HEK293 (cell line): ENCODE measurements around the gene GMEB1.

Source experiments
- CTCF ChIA-PET: fragments of 350-600 bp; formaldehyde crosslinking; extraction: SDS; loops from one replicate; lab custom pipeline; 2021; ENCODE audit warnings: antibody characterized with exemption; lab: Yijun Ruan, JAX
- POLR2A ChIA-PET: fragments of 300-600 bp; formaldehyde crosslinking; extraction: SDS; loops from one replicate; lab custom pipeline; 2020; ENCODE audit warnings: antibody characterized with exemption, inconsistent platforms; lab: Yijun Ruan, JAX
- H3K27ac ChIP-seq: fragments of 200-500 bp; sonication (Bioruptor generic); 2 replicates; pipeline ENCODE4 v1.5.1; 2014; ENCODE audit warnings: low read depth, low read length, control low read depth, inconsistent platforms; ENCODE audit errors: extremely low read depth
- H3K36me3 ChIP-seq, 2 experiments: fragments of 200-500 bp in 1 of 2; sonication (Bioruptor generic) in 1 of 2; 1 replicate in 1 of 2; 2 replicates in 1 of 2; pipeline ENCODE4 v1.5.1; 2014 to 2017; ENCODE audit warnings: inconsistent platforms in 2 of 2, low read length in 2 of 2; ENCODE audit not compliant: control insufficient read depth in 2 of 2, insufficient read depth in 1 of 2
- H3K4me1 ChIP-seq: fragments of 200-500 bp; sonication (Bioruptor generic); 2 replicates; pipeline ENCODE4 v1.5.1; 2014; ENCODE audit warnings: mild to moderate bottlenecking, low read length, inconsistent platforms; ENCODE audit not compliant: control insufficient read depth, insufficient read depth
- H3K4me3 ChIP-seq: 2 replicates; pipeline ENCODE4 v1.5.1; 2011; ENCODE audit warnings: low read depth, mild to moderate bottlenecking, control low read depth, low read length, moderate library complexity
- H3K9me3 ChIP-seq: fragments of 200-500 bp; sonication (Bioruptor generic); 2 replicates; pipeline ENCODE4 v1.5.1; 2014; ENCODE audit warnings: low read depth, low read length, inconsistent platforms; ENCODE audit not compliant: control insufficient read depth, insufficient read depth
- ATF2 ChIP-seq: fragments of 450-650 bp; formaldehyde crosslinking; IDR thresholded peaks from 2 replicates; pipeline ENCODE4 v1.5.1; 2016; ENCODE audit warnings: missing biosample characterization, missing genetic modification characterization, low read depth
- KLF17 ChIP-seq: fragments of 450-650 bp; formaldehyde crosslinking; IDR thresholded peaks from 2 replicates; pipeline ENCODE4 v1.5.1; 2016; ENCODE audit warnings: missing biosample characterization, missing genetic modification characterization
- SCRT2 ChIP-seq: fragments of 450-650 bp; formaldehyde crosslinking; IDR thresholded peaks from 2 replicates; pipeline ENCODE4 v1.5.1; 2016; ENCODE audit warnings: missing biosample characterization, missing genetic modification characterization
- WT1 ChIP-seq: fragments of 450-650 bp; formaldehyde crosslinking; IDR thresholded peaks from 2 replicates; pipeline ENCODE4 v1.5.1; 2016; ENCODE audit warnings: missing biosample characterization, missing genetic modification characterization
- ZBTB11 ChIP-seq: fragments of 450-650 bp; formaldehyde crosslinking; conservative IDR thresholded peaks from 2 replicates; pipeline ENCODE4 v1.5.1; 2016; ENCODE audit warnings: low read depth, missing biosample characterization, missing genetic modification characterization
- ZFP37 ChIP-seq: fragments of 450-650 bp; formaldehyde crosslinking; IDR thresholded peaks from 2 replicates; pipeline ENCODE4 v1.5.1; 2016; ENCODE audit warnings: missing biosample characterization, missing genetic modification characterization
- ZNF223 ChIP-seq: fragments of 450-650 bp; formaldehyde crosslinking; IDR thresholded peaks from 2 replicates; pipeline ENCODE4 v1.5.1; 2016; ENCODE audit warnings: missing biosample characterization, missing genetic modification characterization
- ZNF266 ChIP-seq: fragments of 450-650 bp; formaldehyde crosslinking; IDR thresholded peaks from 2 replicates; pipeline ENCODE4 v1.5.1; 2016; ENCODE audit warnings: missing biosample characterization, missing genetic modification characterization, low read depth
- ZNF354C ChIP-seq: fragments of 450-650 bp; formaldehyde crosslinking; IDR thresholded peaks from 2 replicates; pipeline ENCODE4 v1.5.1; 2016; ENCODE audit warnings: missing biosample characterization, missing genetic modification characterization, low read depth, borderline replicate concordance
- ZNF366 ChIP-seq: fragments of 450-650 bp; formaldehyde crosslinking; conservative IDR thresholded peaks from 2 replicates; pipeline ENCODE4 v1.5.1; 2016; ENCODE audit warnings: missing biosample characterization, missing genetic modification characterization
- ZNF514 ChIP-seq: fragments of 450-650 bp; formaldehyde crosslinking; IDR thresholded peaks from 2 replicates; pipeline ENCODE4 v1.5.1; 2016; ENCODE audit warnings: missing biosample characterization, missing genetic modification characterization
- ZNF521 ChIP-seq: fragments of 450-650 bp; formaldehyde crosslinking; IDR thresholded peaks from 2 replicates; pipeline ENCODE4 v1.5.1; 2017; ENCODE audit warnings: missing biosample characterization, mild to moderate bottlenecking, missing genetic modification characterization
- ZNF549 ChIP-seq: fragments of 450-650 bp; IDR thresholded peaks from 2 replicates; pipeline ENCODE4 v1.5.1; 2018; ENCODE audit warnings: missing biosample characterization, missing genetic modification characterization, mild to moderate bottlenecking, inconsistent platforms, moderate library complexity
- ZNF560 ChIP-seq: fragments of 450-650 bp; formaldehyde crosslinking; IDR thresholded peaks from 2 replicates; pipeline ENCODE4 v1.5.1; 2017; ENCODE audit warnings: missing biosample characterization, missing genetic modification characterization, borderline replicate concordance
- ZNF561 ChIP-seq: fragments of 450-650 bp; IDR thresholded peaks from 2 replicates; pipeline ENCODE4 v1.5.1; 2018; ENCODE audit warnings: missing biosample characterization, missing genetic modification characterization, borderline replicate concordance
- ZNF639 ChIP-seq: fragments of 450-650 bp; formaldehyde crosslinking; IDR thresholded peaks from 2 replicates; pipeline ENCODE4 v1.5.1; 2016; ENCODE audit warnings: missing biosample characterization, missing genetic modification characterization
- ZNF707 ChIP-seq: fragments of 450-650 bp; formaldehyde crosslinking; IDR thresholded peaks from 2 replicates; pipeline ENCODE4 v1.5.1; 2016; ENCODE audit warnings: missing biosample characterization, missing genetic modification characterization
- TF ChIP-seq, protein P1 (sequence below): fragments of 450-650 bp; formaldehyde crosslinking; conservative IDR thresholded peaks from 2 replicates; pipeline ENCODE4 v1.5.1; 2016; ENCODE audit warnings: low read depth, missing biosample characterization, missing genetic modification characterization
- TF ChIP-seq, protein P2 (sequence below): fragments of 450-650 bp; formaldehyde crosslinking; IDR thresholded peaks from 2 replicates; pipeline ENCODE4 v1.5.1; 2017; ENCODE audit warnings: missing biosample characterization, missing genetic modification characterization
- TF ChIP-seq, protein P3 (sequence below): fragments of 450-650 bp; formaldehyde crosslinking; IDR thresholded peaks from 2 replicates; pipeline ENCODE4 v1.5.1; 2016; ENCODE audit warnings: missing biosample characterization, missing genetic modification characterization

Gene GMEB1

GRCh38 chr1:28691627-28692026 is 23.0 kb downstream of the GMEB1 start (continued):
- TF ChIP-seq, protein P1, sequence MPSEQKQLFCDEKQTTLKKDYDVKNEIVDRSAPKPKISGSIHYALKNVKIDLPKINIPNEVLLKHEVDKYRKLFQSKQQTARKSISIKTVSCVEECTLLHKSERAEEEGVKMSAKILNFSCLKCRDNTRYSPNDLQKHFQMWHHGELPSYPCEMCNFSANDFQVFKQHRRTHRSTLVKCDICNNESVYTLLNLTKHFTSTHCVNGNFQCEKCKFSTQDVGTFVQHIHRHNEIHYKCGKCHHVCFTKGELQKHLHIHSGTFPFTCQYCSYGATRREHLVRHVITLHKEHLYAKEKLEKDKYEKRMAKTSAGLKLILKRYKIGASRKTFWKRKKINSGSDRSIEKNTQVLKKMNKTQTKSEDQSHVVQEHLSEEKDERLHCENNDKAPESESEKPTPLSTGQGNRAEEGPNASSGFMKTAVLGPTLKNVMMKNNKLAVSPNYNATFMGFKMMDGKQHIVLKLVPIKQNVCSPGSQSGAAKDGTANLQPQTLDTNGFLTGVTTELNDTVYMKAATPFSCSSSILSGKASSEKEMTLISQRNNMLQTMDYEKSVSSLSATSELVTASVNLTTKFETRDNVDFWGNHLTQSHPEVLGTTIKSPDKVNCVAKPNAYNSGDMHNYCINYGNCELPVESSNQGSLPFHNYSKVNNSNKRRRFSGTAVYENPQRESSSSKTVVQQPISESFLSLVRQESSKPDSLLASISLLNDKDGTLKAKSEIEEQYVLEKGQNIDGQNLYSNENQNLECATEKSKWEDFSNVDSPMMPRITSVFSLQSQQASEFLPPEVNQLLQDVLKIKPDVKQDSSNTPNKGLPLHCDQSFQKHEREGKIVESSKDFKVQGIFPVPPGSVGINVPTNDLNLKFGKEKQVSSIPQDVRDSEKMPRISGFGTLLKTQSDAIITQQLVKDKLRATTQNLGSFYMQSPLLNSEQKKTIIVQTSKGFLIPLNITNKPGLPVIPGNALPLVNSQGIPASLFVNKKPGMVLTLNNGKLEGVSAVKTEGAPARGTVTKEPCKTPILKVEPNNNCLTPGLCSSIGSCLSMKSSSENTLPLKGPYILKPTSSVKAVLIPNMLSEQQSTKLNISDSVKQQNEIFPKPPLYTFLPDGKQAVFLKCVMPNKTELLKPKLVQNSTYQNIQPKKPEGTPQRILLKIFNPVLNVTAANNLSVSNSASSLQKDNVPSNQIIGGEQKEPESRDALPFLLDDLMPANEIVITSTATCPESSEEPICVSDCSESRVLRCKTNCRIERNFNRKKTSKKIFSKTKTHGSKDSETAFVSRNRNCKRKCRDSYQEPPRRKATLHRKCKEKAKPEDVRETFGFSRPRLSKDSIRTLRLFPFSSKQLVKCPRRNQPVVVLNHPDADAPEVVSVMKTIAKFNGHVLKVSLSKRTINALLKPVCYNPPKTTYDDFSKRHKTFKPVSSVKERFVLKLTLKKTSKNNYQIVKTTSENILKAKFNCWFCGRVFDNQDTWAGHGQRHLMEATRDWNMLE (tag by site-specific recombination): peak; percentile 95
- TF ChIP-seq ZNF266 (tag by site-specific recombination) (peak; percentile 63; the same call in 1 of the 2 replicates), ZNF639 (0 out of 2 replicates have a peak, but pooled peaks have one; percentile 52), ZNF560 (peak; percentile 95), ZNF354C (tag by site-specific recombination) (peak; percentile 91; the same call in 1 of the 2 replicates), ZNF514 (tag by site-specific recombination) (0 out of 2 replicates have a peak, but pooled peaks have one; percentile 46), ZFP37 (tag by site-specific recombination) (peak; percentile 82)
- TF ChIP-seq, all 188 proteins: peak for 48; not testable (repeated sequence) for 140

- H3K4me1 ChIP-seq: no peaks in the 10 kb centered on the region
- no peak overlapping the region for H3K4me3 ChIP-seq
- H3K36me3 ChIP-seq: peaks cover 31 to 64% of the 10 kb centered on the region in 2 experiments
- H3K9me3 ChIP-seq: no peaks in the 10 kb centered on the region
- no peak overlapping the region for H3K27ac ChIP-seq
- ChIA-PET CTCF (interaction anchor here (0.7 kb wide), 1 partner anchor 418 kb away, joined by 3 read pairs; no protein-coding TSS in a partner anchor), POLR2A (no interaction called here)
- TF ChIP-seq ZNF366 (no peak), ZNF521 (tag by site-specific recombination) (no peak), ZNF707 (tag by site-specific recombination) (no peak), ZNF223 (tag by site-specific recombination) (no peak), KLF17 (tag by site-specific recombination) (no peak), ZNF549 (no peak), SCRT2 (tag by site-specific recombination) (no peak), ZNF560 (no peak), WT1 (no peak), ATF2 (tag by site-specific recombination) (no peak), ZNF561 (tag by site-specific recombination) (no peak), ZBTB11 (tag by site-specific recombination) (no peak)
- TF ChIP-seq, protein P2, sequence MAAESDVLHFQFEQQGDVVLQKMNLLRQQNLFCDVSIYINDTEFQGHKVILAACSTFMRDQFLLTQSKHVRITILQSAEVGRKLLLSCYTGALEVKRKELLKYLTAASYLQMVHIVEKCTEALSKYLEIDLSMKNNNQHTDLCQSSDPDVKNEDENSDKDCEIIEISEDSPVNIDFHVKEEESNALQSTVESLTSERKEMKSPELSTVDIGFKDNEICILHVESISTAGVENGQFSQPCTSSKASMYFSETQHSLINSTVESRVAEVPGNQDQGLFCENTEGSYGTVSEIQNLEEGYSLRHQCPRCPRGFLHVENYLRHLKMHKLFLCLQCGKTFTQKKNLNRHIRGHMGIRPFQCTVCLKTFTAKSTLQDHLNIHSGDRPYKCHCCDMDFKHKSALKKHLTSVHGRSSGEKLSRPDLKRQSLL (tag by site-specific recombination): no peak
- TF ChIP-seq, protein P3, sequence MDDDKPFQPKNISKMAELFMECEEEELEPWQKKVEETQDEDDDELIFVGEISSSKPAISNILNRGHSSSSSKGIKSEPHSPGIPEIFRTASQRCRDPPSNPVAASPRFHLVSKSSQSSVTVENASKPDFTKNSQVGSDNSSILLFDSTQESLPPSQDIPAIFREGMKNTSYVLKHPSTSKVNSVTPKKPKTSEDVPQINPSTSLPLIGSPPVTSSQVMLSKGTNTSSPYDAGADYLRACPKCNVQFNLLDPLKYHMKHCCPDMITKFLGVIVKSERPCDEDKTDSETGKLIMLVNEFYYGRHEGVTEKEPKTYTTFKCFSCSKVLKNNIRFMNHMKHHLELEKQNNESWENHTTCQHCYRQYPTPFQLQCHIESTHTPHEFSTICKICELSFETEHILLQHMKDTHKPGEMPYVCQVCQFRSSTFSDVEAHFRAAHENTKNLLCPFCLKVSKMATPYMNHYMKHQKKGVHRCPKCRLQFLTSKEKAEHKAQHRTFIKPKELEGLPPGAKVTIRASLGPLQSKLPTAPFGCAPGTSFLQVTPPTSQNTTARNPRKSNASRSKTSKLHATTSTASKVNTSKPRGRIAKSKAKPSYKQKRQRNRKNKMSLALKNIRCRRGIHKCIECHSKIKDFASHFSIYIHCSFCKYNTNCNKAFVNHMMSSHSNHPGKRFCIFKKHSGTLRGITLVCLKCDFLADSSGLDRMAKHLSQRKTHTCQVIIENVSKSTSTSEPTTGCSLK (tag by site-specific recombination): no peak
Measured at GRCh38 chr1:28703629-28704028, 35.0 kb downstream of the GMEB1 start.
